Stomach (tissue), 9 donors: ENCODE measurements around the gene EIF4B. TPM values are rescaled to one million over a fixed set of nuclear protein-coding genes. Genes with fewer than 3 reads are reported as not detected.

Experiments
- DNase-seq, 2 donors: peaks; one replicate each; pipeline versions ENCODE4 v3.0.0 to v3.0.0-alpha.2; 2013 to 2019
- H3K27ac ChIP-seq, 5 donors: fragments of 200-600 bp in 4 of 5; sonication (generic) in 4 of 5; one replicate each; pipeline ENCODE4 v1.5.1; 2013 to 2019; ENCODE audit warnings: mild to moderate bottlenecking in 1 of 5, moderate library complexity in 1 of 5
- H3K27me3 ChIP-seq, 3 donors: fragments of 200-600 bp; sonication (generic); one replicate each; pipeline ENCODE4 v1.5.1; 2017 to 2019; ENCODE audit warnings: mixed run types in 1 of 3
- H3K36me3 ChIP-seq, 4 donors: fragments of 200-600 bp; sonication (generic); 1 replicate in 3 of 4; 2 replicates in 1 of 4; pipeline ENCODE4 v1.5.1; 2016 to 2019
- H3K4me1 ChIP-seq, 4 donors: fragments of 200-600 bp; sonication (generic); one replicate each; pipeline ENCODE4 v1.5.1; 2016 to 2019
- H3K4me3 ChIP-seq, 4 donors: fragments of 200-600 bp; sonication (generic) in 3 of 4; one replicate each; pipeline ENCODE4 v1.5.1; 2016 to 2019; ENCODE audit warnings: mild to moderate bottlenecking in 1 of 4
- H3K9me3 ChIP-seq, 4 donors: fragments of 200-600 bp; sonication (generic); one replicate each; pipeline ENCODE4 v1.5.1; 2016 to 2019
- CTCF ChIP-seq, 7 experiments: fragments of 450-650 bp in 4 of 7; fragments of 200-600 bp in 3 of 7; sonication (generic) in 3 of 7; IDR thresholded peaks; one replicate each; pipeline ENCODE4 v1.5.1; 2016 to 2019; ENCODE audit warnings: antibody characterized with exemption in 7 of 7, control low read depth in 2 of 7, mild to moderate bottlenecking in 1 of 7
- EP300 ChIP-seq: sonication (generic); formaldehyde crosslinking; IDR thresholded peaks from one replicate; pipeline ENCODE4 v1.6.1; 2017; ENCODE audit warnings: antibody characterized with exemption
- POLR2A ChIP-seq, 4 donors: fragments of 450-650 bp; IDR thresholded peaks; one replicate each; pipeline ENCODE4 v1.6.1; 2016; ENCODE audit warnings: antibody characterized with exemption in 4 of 4, control low read depth in 2 of 4, mild to moderate bottlenecking in 1 of 4, moderate library complexity in 1 of 4
- POLR2AphosphoS5 ChIP-seq, 3 donors: sonication (generic); formaldehyde crosslinking; IDR thresholded peaks; one replicate each; pipeline ENCODE4 v1.6.1; 2016; ENCODE audit warnings: antibody characterized with exemption in 3 of 3
- WGBS, 5 donors: extraction: QIAGEN DNeasy Blood & Tissue Kit in 3 of 5; methylation state at CpG; one replicate each; pipeline versions ENCODE4 v1.1.5 to v1.1.7; 2013 to 2018; 5-methylcytosine and 5-hydroxymethylcytosine counted together
- intact Hi-C: fragments of 100-400 bp; cut with DNase I; formaldehyde crosslinking; loops from one replicate; pipeline ENCODE4 v1.15.1; 2023; ENCODE audit warnings: low total_unique reads
- polyA plus RNA-seq, 3 donors: library from polyadenylated mRNA; stranded (reverse); fragments of 200-250 nt; gene quantifications; one replicate each; pipeline ENCODE4 v1.2.3, GENCODE V29; 2013
- total RNA-seq, 5 donors: library from RNA; depleted of rRNA; stranded (reverse); fragments of >200 nt; gene quantifications; one replicate each; pipeline versions ENCODE4 v1.1.0 to v1.2.3, GENCODE V29; 2014 to 2016
- donor health status: healthy with polysubstance abuse.
- donor health status: Bipolar disorder and iron deficiency.
- donor health status: healthy.

EIF4B gene
- total and polyA plus RNA-seq, 8 donors = 101 to 833 (median 326) TPM

- Histone ChIP-seq H3K4me3 (no peak overlapping the region), H3K36me3 (peaks cover 8 to 31% (median 29%) of the 10 kb centered on the region in 4 donors), H3K27me3 (no peaks in the 10 kb centered on the region), H3K27ac (peak overlapping the region; percentile 12 to 99 (median 94)), H3K9me3 (no peaks in the 10 kb centered on the region), H3K4me1 (peaks cover 35 to 71% (median 54%) of the 10 kb centered on the region in 4 donors)
- intact Hi-C loops = no loop called here
- TF ChIP-seq POLR2AphosphoS5 (IDR thresholded peaks at IDR 0.05) (no peak), POLR2A (IDR thresholded peaks at IDR 0.05) (no peak), CTCF (IDR thresholded peaks at IDR 0.05) (no peak), EP300 (no peak)
- WGBS, 5 donors = 27 to 38% (median 31%) methylated on average over 9 to 10 of the region's 10 CpGs
- DNase-seq = peak in 1 of 2 donors; percentile 80
Measured at GRCh38 chr12:53044052-53044581, 37.9 kb downstream of the EIF4B start.

- H3K27ac ChIP-seq = peak overlapping the region; percentile 91 to 99 (median 94)
- 51 to 66% (median 55%) methylated on average over 4 of the region's 4 CpGs for WGBS, 5 donors
- H3K4me1 ChIP-seq = peaks cover 41 to 72% (median 60%) of the 10 kb centered on the region in 4 donors
- no peaks in the 10 kb centered on the region for H3K27me3 ChIP-seq
- no peaks in the 10 kb centered on the region for H3K9me3 ChIP-seq
- H3K36me3 ChIP-seq = peaks cover 3 to 22% (median 19%) of the 10 kb centered on the region in 4 donors
- H3K4me3 ChIP-seq = peak overlapping the region; percentile 50 to 71 (median 54)
- peak in 1 of 2 donors; percentile 21 for DNase-seq
- TF ChIP-seq POLR2A (IDR thresholded peaks at IDR 0.05) (no peak), EP300 (no peak), CTCF (IDR thresholded peaks at IDR 0.05) (no peak), POLR2AphosphoS5 (IDR thresholded peaks at IDR 0.05) (no peak)
- intact Hi-C loops = no loop called here
Measured at GRCh38 chr12:53044896-53045695, 38.8 kb downstream of the EIF4B start.

- peak in 1 of 2 donors; percentile 67 for DNase-seq
- intact Hi-C loops = no loop called here
- WGBS, 5 donors = 27 to 47% (median 38%) methylated on average over 5 of the region's 5 CpGs
- Histone ChIP-seq H3K27ac (peak overlapping the region; percentile 91 to 99 (median 94)), H3K27me3 (no peaks in the 10 kb centered on the region), H3K36me3 (peaks cover 0 to 17% (median 14%) of the 10 kb centered on the region in 4 donors), H3K4me3 (peak overlapping the region; percentile 50 to 71 (median 54)), H3K4me1 (peaks cover 47 to 78% (median 66%) of the 10 kb centered on the region in 4 donors), H3K9me3 (no peaks in the 10 kb centered on the region)
- TF ChIP-seq CTCF (IDR thresholded peaks at IDR 0.05) (no peak), POLR2AphosphoS5 (IDR thresholded peaks at IDR 0.05) (peak; percentile 26 to 66 (median 43))
Measured at GRCh38 chr12:53045696-53046045, 39.4 kb downstream of the EIF4B start.

GRCh38 chr12:53046655-53047220, 40.5 kb downstream of the EIF4B start:
- Histone ChIP-seq H3K27ac (peak overlapping the region; percentile 91 to 99 (median 94)), H3K36me3 (peaks cover 0 to 10% (median 8%) of the 10 kb centered on the region in 4 donors), H3K9me3 (no peaks in the 10 kb centered on the region), H3K4me3 (peak overlapping the region; percentile 50 to 71 (median 54)), H3K4me1 (peaks cover 58 to 88% (median 77%) of the 10 kb centered on the region in 4 donors), H3K27me3 (no peaks in the 10 kb centered on the region)
- DNase-seq = peak; percentile 86 to 95
- WGBS, 5 donors = 0 to 1% (median 0%) methylated on average over 24 to 44 of the region's 44 CpGs
- TF ChIP-seq POLR2A (IDR thresholded peaks at IDR 0.05) = peak in 2 of 4 donors; percentile 93 to 94
- TF ChIP-seq CTCF (IDR thresholded peaks at IDR 0.05) = no peak
- peak; percentile 99 for TF ChIP-seq POLR2AphosphoS5 (IDR thresholded peaks at IDR 0.05)
- intact Hi-C loops = no loop called here
